Measurements from ENCODE around the gene ABLIM1.
"Not testable (repeated sequence)": the region's sequence is repeated elsewhere in the genome, so short reads cannot be mapped to it uniquely, and the experiment has no call there.

The ABLIM1 gene

GRCh38 chr10:114658175-114658574 lies at the start of gene ABLIM1:
TSS of gene ABLIM1 (minus strand) at chr10:114658275. CDS start at chr10:114658200, 75 bp downstream.
- DNase-seq, result no peak

GRCh38 chr10:114706458-114707055 lies 48.5 kb upstream of the ABLIM1 start:
- DNase-seq, result no peak

GRCh38 chr10:114704679-114705078 lies 46.6 kb upstream of the ABLIM1 start:
- DNase-seq, result no peak

- no peak for DNase-seq
Observed at GRCh38 chr10:114703377-114704107, 45.5 kb upstream of the ABLIM1 start.

GRCh38 chr10:114698271-114699061 lies 40.4 kb upstream of the ABLIM1 start:
- DNase-seq, result no peak

GRCh38 chr10:114697061-114697598 lies 39.1 kb upstream of the ABLIM1 start:
- DNase-seq, result no peak

GRCh38 chr10:114696301-114696700 lies 38.2 kb upstream of the ABLIM1 start:
- not testable (repeated sequence) for DNase-seq

- peak; percentile 36 for DNase-seq
Observed at GRCh38 chr10:114694752-114695151, 36.7 kb upstream of the ABLIM1 start.

GRCh38 chr10:114694062-114694461 lies 36.0 kb upstream of the ABLIM1 start:
- no peak for DNase-seq

GRCh38 chr10:114691442-114691941 lies 33.4 kb upstream of the ABLIM1 start:
- peak; percentile 47 for DNase-seq

- no peak for DNase-seq
Observed at GRCh38 chr10:114688786-114689185, 30.7 kb upstream of the ABLIM1 start.

- no peak for DNase-seq
Observed at GRCh38 chr10:114687459-114687858, 29.4 kb upstream of the ABLIM1 start.

- DNase-seq, result no peak
Observed at GRCh38 chr10:114686013-114686412, 27.9 kb upstream of the ABLIM1 start.

GRCh38 chr10:114685456-114685855 lies 27.4 kb upstream of the ABLIM1 start:
- DNase-seq, result no peak

- no peak for DNase-seq
Observed at GRCh38 chr10:114684822-114685209, 26.7 kb upstream of the ABLIM1 start.

GRCh38 chr10:114684084-114684821 lies 26.2 kb upstream of the ABLIM1 start:
- DNase-seq, result no peak

GRCh38 chr10:114683593-114683992 lies 25.5 kb upstream of the ABLIM1 start:
- no peak for DNase-seq

GRCh38 chr10:114683162-114683561 lies 25.1 kb upstream of the ABLIM1 start:
- no peak for DNase-seq

- DNase-seq, result peak; percentile 3
Observed at GRCh38 chr10:114682532-114682931, 24.5 kb upstream of the ABLIM1 start.

- DNase-seq, result no peak
Observed at GRCh38 chr10:114682121-114682520, 24.0 kb upstream of the ABLIM1 start.

GRCh38 chr10:114681542-114681941 lies 23.5 kb upstream of the ABLIM1 start:
- peak; percentile 44 for DNase-seq

- DNase-seq, result no peak
Observed at GRCh38 chr10:114680543-114681117, 22.6 kb upstream of the ABLIM1 start.

All from MV-4-11 (cell line).